Subcutaneous abdominal adipose tissue (tissue), 5 donors: ENCODE measurements around the gene ZNF367.

ENCODE experiments used
- H3K27ac ChIP-seq: one replicate; pipeline ENCODE4 v1.7.0; 2013; ENCODE audit warnings: low read depth, mild to moderate bottlenecking, inconsistent platforms, low read length, moderate library complexity
- H3K27me3 ChIP-seq, 5 donors: one replicate each; pipeline ENCODE4 v1.7.0; 2013; ENCODE audit warnings: low read length in 5 of 5, inconsistent platforms in 1 of 5; ENCODE audit not compliant: control insufficient read depth in 5 of 5, insufficient read depth in 4 of 5
- H3K36me3 ChIP-seq, 5 donors: one replicate each; pipeline ENCODE4 v1.7.0; 2013; ENCODE audit warnings: low read length in 5 of 5; ENCODE audit not compliant: control insufficient read depth in 5 of 5, insufficient read depth in 5 of 5
- H3K4me1 ChIP-seq, 5 donors: one replicate each; pipeline ENCODE4 v1.7.0; 2013; ENCODE audit warnings: low read length in 5 of 5, mild to moderate bottlenecking in 3 of 5, moderate library complexity in 1 of 5; ENCODE audit not compliant: control insufficient read depth in 5 of 5, insufficient read depth in 5 of 5
- H3K4me3 ChIP-seq, 5 donors: one replicate each; pipeline ENCODE4 v1.7.0; 2013; ENCODE audit warnings: low read length in 5 of 5, low read depth in 1 of 5
- H3K9ac ChIP-seq, 5 donors: one replicate each; pipeline ENCODE4 v1.7.0; 2013; ENCODE audit warnings: low read length in 5 of 5, mild to moderate bottlenecking in 4 of 5, moderate library complexity in 3 of 5
- H3K9me3 ChIP-seq, 5 donors: one replicate each; pipeline ENCODE4 v1.7.0; 2013; ENCODE audit warnings: low read length in 5 of 5; ENCODE audit not compliant: control insufficient read depth in 5 of 5
- donor health status: healthy.
- donor health status: healthy.
- donor health status: healthy.
- donor health status: healthy.
- donor health status: healthy.

ZNF367 gene

DNA sequence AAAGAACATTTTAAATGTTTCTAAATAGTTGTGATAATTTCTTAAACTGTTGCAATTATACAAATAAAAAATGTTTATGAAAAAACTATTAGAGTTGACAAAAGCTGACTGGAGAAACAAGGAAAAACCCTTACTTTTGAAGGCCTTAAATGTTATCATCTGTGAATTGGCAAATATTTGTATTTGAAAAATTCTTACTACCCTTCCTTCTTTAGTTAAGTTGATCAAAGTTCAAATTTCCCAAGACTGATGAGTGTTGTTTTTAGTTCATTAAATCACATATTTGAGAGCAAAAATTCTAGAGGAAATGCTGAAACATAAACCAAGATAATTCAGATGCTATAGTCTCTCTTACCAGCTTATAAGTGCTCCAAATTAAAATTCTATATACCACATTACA, 32.0 kb downstream of the ZNF367 start:
- Histone ChIP-seq H3K4me1 (peaks cover 1 to 23% (median 20%) of the 10 kb centered on the region in 5 donors), H3K36me3 (no peaks in the 10 kb centered on the region), H3K27ac (no peak overlapping the region)

DNA sequence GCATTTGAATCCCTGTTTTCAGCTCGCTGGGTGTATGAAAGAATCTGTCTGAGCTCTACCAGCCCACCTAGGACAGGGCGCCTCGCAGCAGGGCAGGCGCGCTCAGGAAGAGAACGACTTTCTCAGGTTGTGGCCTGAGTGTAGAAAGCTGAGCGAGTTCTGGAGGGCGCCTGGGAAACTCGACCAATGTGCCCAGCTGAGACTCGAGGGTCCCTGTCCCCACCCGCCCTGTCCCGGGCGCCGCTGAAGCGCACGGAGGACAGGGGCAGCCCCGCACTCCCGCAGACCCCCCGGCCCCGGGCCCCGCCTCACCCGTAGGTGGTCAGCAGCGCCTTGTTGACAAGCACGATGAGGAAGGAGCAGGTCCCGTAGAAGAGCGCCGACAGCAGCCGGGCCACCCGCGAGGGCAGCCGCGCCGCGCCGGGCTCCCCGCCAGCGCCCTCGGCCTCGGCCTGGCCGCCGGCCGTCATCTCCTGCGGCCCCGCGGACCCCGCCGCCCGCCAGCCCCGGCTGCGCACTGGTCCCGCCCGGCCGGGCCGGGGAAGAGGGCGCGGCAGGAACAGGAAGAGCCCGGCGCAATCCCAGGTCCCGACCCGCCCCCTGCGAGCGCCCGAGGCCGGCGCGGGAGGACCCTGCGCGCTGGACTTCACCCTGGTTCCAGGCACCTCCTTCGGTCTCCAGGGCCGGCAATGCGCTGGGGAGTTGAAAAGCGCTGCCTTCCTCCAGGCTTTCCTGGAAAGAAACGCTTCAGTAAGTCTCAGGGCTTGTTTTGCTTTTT, 34.8 kb downstream of the ZNF367 start, which contains the start of gene SLC35D2:
TSS of gene SLC35D2 (minus strand) at position 547 of the 778 bp plus-strand sequence. CDS start at position 470, 77 bp downstream.
- H3K27ac ChIP-seq: peak within 1 kb of the TSS; percentile 71
- H3K36me3 ChIP-seq: peaks cover 0 to 3% (median 0%) of the 10 kb centered on the region in 5 donors
- H3K9ac ChIP-seq: peak within 1 kb of the TSS; percentile 56 to 85 (median 77)
- no peaks in the 10 kb centered on the region for H3K9me3 ChIP-seq
- no peaks in the 10 kb centered on the region for H3K27me3 ChIP-seq
- H3K4me1 ChIP-seq: peaks cover 1 to 23% (median 20%) of the 10 kb centered on the region in 5 donors
- H3K4me3 ChIP-seq: peak within 1 kb of the TSS; percentile 72 to 82 (median 76)

More for the DNA sequence above, 32.0 kb downstream of the ZNF367 start:
- Histone ChIP-seq H3K4me3 (no peak overlapping the region), H3K9ac (no peak overlapping the region), H3K9me3 (no peaks in the 10 kb centered on the region), H3K27me3 (no peaks in the 10 kb centered on the region)

DNA sequence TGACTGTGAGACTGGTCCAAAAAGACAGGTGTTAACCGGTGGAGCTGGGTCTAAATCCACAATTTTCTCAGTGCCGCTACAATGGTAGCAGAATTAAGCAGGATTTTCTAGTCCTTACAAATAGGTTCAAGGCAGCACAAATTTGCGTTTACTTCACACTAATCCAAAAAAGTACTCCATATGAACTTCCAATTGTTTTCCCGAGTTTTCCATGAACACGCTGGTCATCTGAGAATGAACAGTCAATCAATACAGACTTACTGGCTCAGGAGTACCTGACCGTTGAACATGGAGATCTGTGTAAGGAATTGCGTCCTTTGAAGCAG, 35.4 kb downstream of the ZNF367 start:
- Histone ChIP-seq H3K4me1 (peaks cover 1 to 23% (median 20%) of the 10 kb centered on the region in 5 donors), H3K9ac (peak overlapping the region; percentile 34 to 84 (median 75))

DNA sequence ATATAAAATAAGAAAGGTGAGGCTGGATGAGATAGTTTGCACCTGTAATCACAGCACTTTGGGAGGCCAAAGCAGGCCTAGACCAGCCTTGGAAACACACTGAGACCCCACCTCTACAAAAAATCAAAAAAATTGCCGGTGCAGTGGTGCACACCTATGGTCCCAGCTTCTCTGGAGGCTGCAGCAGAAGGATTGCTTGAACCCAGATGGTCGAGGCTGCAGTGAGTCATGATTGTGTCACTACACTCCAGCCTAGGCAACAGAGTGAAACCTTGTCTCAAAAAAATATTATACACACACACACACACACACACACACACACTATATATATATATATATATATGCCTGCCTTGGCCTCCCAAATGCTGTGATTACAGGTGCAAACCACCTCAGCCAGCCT, 36.0 kb downstream of the ZNF367 start:
- Histone ChIP-seq H3K4me1 (peaks cover 1 to 23% (median 20%) of the 10 kb centered on the region in 5 donors), H3K27me3 (no peaks in the 10 kb centered on the region), H3K4me3 (no peak overlapping the region), H3K27ac (no peak overlapping the region), H3K9ac (peak overlapping the region in 1 of 5 donors; percentile 34), H3K9me3 (no peaks in the 10 kb centered on the region), H3K36me3 (peaks cover 0 to 3% (median 0%) of the 10 kb centered on the region in 5 donors)

More for the DNA sequence above, 35.4 kb downstream of the ZNF367 start:
- no peaks in the 10 kb centered on the region for H3K9me3 ChIP-seq
- H3K27me3 ChIP-seq: no peaks in the 10 kb centered on the region
- H3K4me3 ChIP-seq: peak overlapping the region; percentile 64 to 76 (median 72)
- peaks cover 0 to 3% (median 0%) of the 10 kb centered on the region in 5 donors for H3K36me3 ChIP-seq
- peak overlapping the region; percentile 71 for H3K27ac ChIP-seq

DNA sequence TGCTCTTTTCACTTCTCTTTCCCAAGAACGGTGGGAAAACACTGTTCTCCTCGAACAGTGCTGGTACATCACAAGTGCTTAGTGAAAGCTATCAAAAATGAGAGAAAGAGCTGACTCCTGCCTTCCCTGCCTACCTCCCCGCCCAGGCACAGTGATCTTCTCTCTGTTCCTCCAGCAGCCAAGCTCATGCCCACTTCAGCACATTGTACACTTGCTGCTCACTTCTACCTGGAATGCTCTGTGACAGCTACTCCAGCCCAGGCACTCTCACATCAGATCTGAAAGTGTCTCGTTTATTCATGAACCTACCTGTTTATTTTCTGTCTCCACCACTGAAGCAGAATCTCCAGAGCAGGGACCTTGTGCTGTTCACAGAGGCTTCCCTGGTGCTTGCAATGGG, 36.5 kb downstream of the ZNF367 start:
- peaks cover 0 to 5% (median 0%) of the 10 kb centered on the region in 5 donors for H3K36me3 ChIP-seq
- H3K4me3 ChIP-seq: no peak overlapping the region
- peaks cover 1 to 23% (median 20%) of the 10 kb centered on the region in 5 donors for H3K4me1 ChIP-seq
- no peaks in the 10 kb centered on the region for H3K27me3 ChIP-seq
- no peaks in the 10 kb centered on the region for H3K9me3 ChIP-seq
- no peak overlapping the region for H3K27ac ChIP-seq
- peak overlapping the region in 1 of 5 donors; percentile 56 for H3K9ac ChIP-seq

DNA sequence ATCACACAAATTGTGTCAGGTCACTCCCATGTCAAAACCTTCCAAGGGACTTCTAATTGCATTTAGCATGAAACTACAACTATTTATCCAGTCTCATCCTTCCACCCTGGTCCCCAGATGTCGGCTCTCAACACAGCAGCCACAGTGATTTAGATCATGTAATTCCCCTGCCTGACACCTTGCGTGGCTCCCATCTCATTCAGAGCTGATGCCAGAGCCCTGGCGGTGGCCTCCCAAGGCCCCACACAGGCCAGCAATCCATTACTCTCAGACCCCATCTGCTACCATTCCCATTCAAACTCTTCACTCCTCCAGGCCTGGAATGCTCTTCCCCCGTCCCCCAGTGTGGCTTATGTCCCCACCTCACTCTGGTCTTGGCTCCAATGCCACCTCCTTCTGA, 37.0 kb downstream of the ZNF367 start:
- Histone ChIP-seq H3K36me3 (peaks cover 0 to 5% (median 0%) of the 10 kb centered on the region in 5 donors), H3K27me3 (no peaks in the 10 kb centered on the region), H3K4me3 (no peak overlapping the region), H3K4me1 (peaks cover 1 to 23% (median 20%) of the 10 kb centered on the region in 5 donors), H3K9me3 (no peaks in the 10 kb centered on the region), H3K9ac (no peak overlapping the region), H3K27ac (no peak overlapping the region)

DNA sequence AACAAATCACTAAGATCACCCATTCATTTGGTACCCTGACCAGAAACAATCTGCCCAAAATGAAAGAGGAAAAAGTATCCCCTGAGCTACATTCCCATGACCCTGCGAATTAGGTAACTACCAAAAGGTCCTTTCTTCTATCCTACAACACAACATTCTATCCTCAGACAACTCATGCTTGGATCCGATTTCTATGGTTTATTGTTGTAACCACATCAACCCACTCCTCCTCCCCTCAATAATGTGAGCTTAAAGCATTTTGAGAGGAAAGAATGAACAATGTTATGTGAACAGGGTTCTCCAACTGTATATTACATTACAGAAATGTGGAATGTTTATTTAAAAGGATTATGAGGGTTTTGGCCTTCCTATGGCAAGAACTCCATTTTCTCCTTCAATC, 38.7 kb downstream of the ZNF367 start:
- Histone ChIP-seq H3K4me1 (peaks cover 1 to 23% (median 20%) of the 10 kb centered on the region in 5 donors), H3K27ac (no peak overlapping the region), H3K36me3 (peaks cover 0 to 5% (median 0%) of the 10 kb centered on the region in 5 donors), H3K4me3 (no peak overlapping the region), H3K9ac (no peak overlapping the region), H3K9me3 (no peaks in the 10 kb centered on the region), H3K27me3 (no peaks in the 10 kb centered on the region)

DNA sequence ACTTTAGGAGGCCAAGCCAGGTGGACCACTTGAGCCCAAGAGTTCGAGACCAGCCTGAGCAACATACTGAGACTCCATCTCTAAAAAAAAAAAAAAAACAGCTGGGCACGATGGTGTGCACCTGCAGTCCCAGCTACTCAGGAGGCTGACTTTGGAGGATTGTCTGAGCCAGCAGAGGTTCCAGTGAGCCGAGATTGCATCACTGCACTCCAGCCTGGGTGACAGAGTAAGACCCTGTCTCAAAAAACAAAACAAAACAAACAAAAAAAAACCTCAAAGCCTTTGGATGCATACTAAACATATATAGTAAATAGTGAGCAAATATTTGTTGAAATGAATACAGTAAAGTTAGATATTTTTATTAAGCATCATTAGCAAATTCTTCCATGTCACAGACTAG, 40.0 kb downstream of the ZNF367 start:
- Histone ChIP-seq H3K4me1 (peaks cover 1 to 16% (median 13%) of the 10 kb centered on the region in 5 donors), H3K9me3 (no peaks in the 10 kb centered on the region), H3K27ac (no peak overlapping the region), H3K27me3 (no peaks in the 10 kb centered on the region), H3K9ac (no peak overlapping the region), H3K36me3 (peaks cover 0 to 5% (median 0%) of the 10 kb centered on the region in 5 donors), H3K4me3 (no peak overlapping the region)

DNA sequence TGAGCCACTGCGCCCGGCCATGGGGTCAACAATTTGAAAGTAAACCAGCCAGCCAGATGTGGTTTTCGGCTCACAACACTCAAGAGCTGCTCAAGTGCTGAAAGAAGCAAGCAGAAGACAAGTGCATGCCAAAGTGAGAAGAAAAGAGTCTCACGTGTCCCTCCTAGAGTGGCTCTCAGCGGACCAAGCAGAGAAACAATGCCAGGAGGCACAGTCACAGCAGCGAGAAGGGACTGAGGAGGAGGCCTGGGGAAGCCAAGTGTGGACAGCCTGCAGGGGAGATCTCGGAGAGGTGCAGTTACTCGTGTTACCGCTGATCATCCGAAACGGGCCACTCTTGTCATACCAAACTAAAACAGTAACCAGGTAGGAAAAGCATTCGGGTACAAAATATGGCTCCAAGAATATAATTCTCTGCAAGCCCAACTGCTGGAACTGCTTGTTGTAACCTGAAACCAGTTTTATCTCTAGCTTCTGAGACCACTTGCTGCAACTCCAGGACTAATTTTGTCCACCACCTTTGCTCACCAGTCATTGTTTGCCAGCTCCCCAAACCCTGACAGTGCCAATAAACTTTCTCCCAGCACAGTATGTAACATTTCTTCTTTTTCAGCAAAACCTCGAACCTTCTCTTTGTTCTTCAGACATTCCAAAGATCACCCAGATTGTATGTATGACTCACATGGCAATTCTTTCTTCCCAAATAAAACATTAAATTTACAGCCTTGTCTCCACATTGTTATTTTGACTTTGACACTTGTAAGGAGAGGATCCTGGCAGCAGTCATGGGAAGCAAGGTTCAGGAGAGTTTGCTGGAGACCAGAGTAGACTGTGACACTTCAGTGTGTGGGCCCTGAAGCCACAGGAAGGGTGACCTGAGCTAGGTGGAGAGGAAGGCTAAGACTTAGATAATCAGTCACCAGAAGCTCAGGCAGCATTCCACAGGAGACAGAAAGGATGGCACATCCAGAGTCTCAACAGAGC, 41.0 kb downstream of the ZNF367 start:
- Histone ChIP-seq H3K36me3 (peaks cover 0 to 5% (median 0%) of the 10 kb centered on the region in 5 donors), H3K27me3 (no peaks in the 10 kb centered on the region), H3K4me1 (peaks cover 0 to 8% (median 6%) of the 10 kb centered on the region in 5 donors), H3K9ac (peak overlapping the region in 1 of 5 donors; percentile 28), H3K9me3 (no peaks in the 10 kb centered on the region), H3K4me3 (no peak overlapping the region), H3K27ac (no peak overlapping the region)
